Thoracic aorta (tissue), 2 donors: ENCODE measurements around the gene ST6GALNAC2. TPM values are rescaled to one million over a fixed set of nuclear protein-coding genes. Genes with fewer than 3 reads are reported as not detected.

Experiments used
- ATAC-seq: fragments of 150-250 bp; one replicate; pipeline ENCODE4 v1.8.0; 2017; ENCODE audit warnings: low read depth; ENCODE audit not compliant: insufficient number of reproducible peaks, low FRiP score
- DNase-seq: peaks from one replicate; pipeline ENCODE4 v3.0.0-alpha.2; 2020; ENCODE audit warnings: low spot score
- H3K27ac ChIP-seq, 2 donors: fragments of 200-600 bp; sonication (generic); 1 replicate in 1 of 2; 2 replicates in 1 of 2; pipeline ENCODE4 v1.5.1; 2016; ENCODE audit warnings: mild to moderate bottlenecking in 2 of 2, moderate library complexity in 2 of 2
- H3K27me3 ChIP-seq: fragments of 200-600 bp; sonication (generic); replicated peaks from 2 replicates; pipeline ENCODE4 v1.6.0; 2016; ENCODE audit warnings: mild to moderate bottlenecking; ENCODE audit not compliant: insufficient read depth
- H3K36me3 ChIP-seq: fragments of 200-600 bp; sonication (generic); one replicate; pipeline ENCODE4 v1.5.1; 2016
- H3K4me1 ChIP-seq, 2 donors: fragments of 200-600 bp; sonication (generic); 1 replicate in 1 of 2; 2 replicates in 1 of 2; pipeline versions ENCODE4 v1.5.1 to v1.6.0; 2016; ENCODE audit warnings: low read depth in 2 of 2, mild to moderate bottlenecking in 1 of 2; ENCODE audit not compliant: control insufficient read depth in 1 of 2
- H3K4me3 ChIP-seq: fragments of 200-600 bp; sonication (generic); 2 replicates; pipeline ENCODE4 v1.5.1; 2016; ENCODE audit warnings: mild to moderate bottlenecking
- H3K9me3 ChIP-seq: fragments of 200-600 bp; sonication (generic); 2 replicates; pipeline ENCODE4 v1.5.1; 2016
- total RNA-seq, 2 donors: library from RNA; depleted of rRNA; stranded (reverse); fragments of >200 nt; gene quantifications; one replicate each; pipeline versions ENCODE4 v1.1.0 to v1.2.3, GENCODE V29; 2016
- TF ChIP-seq, protein P1 (sequence below): fragments of 200-600 bp; sonication (generic); IDR thresholded peaks from one replicate; pipeline ENCODE4 v1.5.1; 2019; ENCODE audit warnings: antibody characterized with exemption

Gene ST6GALNAC2
- total RNA-seq, 2 donors from 2014 or later, result 1.8 TPM; not detected in 1

DNA sequence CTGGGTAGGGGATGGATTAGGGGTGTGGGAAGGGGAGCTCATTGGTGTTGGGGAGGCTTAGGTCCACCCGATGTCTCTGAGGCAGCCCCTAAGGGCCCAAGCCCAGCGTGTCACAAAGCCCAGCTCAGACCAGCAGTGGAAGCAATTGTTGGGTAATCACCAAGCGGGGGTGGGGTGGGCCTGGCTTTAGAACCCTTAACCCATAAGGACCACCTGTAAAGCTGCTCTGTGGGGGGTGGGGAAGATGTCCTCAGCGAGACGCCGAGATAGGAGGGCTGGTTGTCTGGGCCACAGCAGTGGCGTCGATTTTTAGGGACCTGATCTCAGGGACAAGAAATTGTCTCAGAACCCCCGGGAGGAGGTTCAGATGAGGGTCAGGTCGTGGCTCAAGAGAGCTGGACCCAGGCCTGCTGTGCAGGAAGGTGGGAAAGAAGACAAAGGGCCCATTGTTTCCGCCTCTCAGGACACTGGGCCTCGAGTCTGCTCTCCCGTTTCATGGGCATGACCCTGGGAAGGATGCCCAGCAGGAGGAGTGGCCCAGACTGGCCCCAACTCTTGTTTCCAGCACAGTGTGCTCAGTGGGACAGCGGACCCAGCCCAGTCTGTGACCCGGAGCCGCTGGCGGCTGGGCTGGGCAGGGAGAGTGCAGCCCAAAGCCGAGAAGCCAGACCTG lies 15.9 kb downstream of the ST6GALNAC2 start:
- no peak for ATAC-seq
- TF ChIP-seq, protein P1, sequence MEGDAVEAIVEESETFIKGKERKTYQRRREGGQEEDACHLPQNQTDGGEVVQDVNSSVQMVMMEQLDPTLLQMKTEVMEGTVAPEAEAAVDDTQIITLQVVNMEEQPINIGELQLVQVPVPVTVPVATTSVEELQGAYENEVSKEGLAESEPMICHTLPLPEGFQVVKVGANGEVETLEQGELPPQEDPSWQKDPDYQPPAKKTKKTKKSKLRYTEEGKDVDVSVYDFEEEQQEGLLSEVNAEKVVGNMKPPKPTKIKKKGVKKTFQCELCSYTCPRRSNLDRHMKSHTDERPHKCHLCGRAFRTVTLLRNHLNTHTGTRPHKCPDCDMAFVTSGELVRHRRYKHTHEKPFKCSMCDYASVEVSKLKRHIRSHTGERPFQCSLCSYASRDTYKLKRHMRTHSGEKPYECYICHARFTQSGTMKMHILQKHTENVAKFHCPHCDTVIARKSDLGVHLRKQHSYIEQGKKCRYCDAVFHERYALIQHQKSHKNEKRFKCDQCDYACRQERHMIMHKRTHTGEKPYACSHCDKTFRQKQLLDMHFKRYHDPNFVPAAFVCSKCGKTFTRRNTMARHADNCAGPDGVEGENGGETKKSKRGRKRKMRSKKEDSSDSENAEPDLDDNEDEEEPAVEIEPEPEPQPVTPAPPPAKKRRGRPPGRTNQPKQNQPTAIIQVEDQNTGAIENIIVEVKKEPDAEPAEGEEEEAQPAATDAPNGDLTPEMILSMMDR, result no peak
- H3K27me3 ChIP-seq, result no peaks in the 10 kb centered on the region
- DNase-seq, result no peak
- no peak overlapping the region for H3K27ac ChIP-seq
- no peak overlapping the region for H3K4me3 ChIP-seq
- no peaks in the 10 kb centered on the region for H3K9me3 ChIP-seq
- peaks cover under 1% of the 10 kb centered on the region for H3K36me3 ChIP-seq
- no peaks in the 10 kb centered on the region for H3K4me1 ChIP-seq

DNA sequence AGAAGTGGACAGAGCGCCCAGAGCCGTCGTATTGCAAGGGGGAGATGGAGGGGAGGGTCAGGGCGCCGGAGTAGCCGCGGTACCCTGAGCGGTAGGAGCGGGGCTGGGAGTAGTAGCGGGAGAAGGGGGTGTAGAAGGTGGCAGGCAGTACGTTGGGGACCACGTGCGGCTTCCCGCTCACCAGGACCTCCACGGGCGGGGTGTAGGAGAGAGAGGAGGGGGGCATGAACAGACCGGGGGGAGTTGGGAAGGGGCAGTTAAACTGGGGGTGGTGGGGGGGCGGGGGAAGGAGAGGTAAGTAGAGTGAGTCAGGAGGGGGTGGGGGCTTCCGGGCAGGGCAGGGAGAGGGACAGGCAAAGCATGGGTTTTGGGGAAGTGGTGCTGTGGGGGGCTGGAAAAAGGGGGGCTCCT lies 16.8 kb downstream of the ST6GALNAC2 start:
- no peak overlapping the region for H3K4me3 ChIP-seq
- no peaks in the 10 kb centered on the region for H3K9me3 ChIP-seq
- no peaks in the 10 kb centered on the region for H3K27me3 ChIP-seq
- H3K36me3 ChIP-seq, result peaks cover 4% of the 10 kb centered on the region
- ATAC-seq (no peak), DNase-seq (no peak)
- H3K27ac ChIP-seq, result no peak overlapping the region
- no peaks in the 10 kb centered on the region for H3K4me1 ChIP-seq
- TF ChIP-seq, protein P1, result no peak

DNA sequence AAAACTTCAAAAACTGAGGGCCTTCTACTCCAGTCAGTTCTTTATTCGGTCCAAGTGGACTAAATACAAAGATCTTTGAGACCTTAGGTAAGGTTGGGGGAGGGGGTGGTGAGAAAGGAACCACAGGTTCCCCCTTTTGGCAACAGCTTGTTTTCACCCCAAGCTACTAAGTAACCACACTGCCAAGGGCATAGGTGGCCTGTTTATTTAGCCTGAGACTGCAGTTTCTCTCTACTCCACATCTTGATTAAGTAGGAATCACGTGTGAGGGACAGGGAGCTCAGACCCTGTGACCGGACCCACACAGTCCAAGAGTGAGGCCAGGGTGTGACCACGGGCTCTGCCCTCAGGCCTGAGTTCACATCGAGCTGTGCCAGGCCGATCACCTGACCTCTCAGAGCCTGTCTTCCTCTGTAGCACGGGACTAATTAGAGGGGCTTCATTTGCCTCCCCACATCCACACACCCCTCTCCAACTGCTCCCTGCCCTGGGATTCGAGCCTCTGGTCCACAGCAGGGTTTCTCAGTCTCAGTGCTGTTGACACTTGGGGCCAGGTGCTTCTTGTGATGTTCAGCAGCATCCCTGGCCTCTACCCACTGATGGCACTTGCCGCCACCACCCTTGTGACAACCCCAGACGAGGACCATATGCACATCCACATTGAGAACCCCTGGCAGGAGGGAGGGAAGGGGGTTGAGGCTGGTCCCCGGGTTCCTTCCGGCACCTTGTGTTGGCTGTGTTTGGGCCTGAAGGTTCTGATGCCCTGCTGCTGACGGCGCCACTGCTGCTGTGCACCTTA lies 17.8 kb downstream of the ST6GALNAC2 start:
- Histone ChIP-seq H3K4me3 (no peak overlapping the region), H3K9me3 (no peaks in the 10 kb centered on the region), H3K36me3 (peaks cover 4% of the 10 kb centered on the region), H3K27me3 (no peaks in the 10 kb centered on the region), H3K27ac (no peak overlapping the region), H3K4me1 (no peaks in the 10 kb centered on the region)
- ATAC-seq, result no peak
- TF ChIP-seq, protein P1, result no peak
- DNase-seq, result no peak

DNA sequence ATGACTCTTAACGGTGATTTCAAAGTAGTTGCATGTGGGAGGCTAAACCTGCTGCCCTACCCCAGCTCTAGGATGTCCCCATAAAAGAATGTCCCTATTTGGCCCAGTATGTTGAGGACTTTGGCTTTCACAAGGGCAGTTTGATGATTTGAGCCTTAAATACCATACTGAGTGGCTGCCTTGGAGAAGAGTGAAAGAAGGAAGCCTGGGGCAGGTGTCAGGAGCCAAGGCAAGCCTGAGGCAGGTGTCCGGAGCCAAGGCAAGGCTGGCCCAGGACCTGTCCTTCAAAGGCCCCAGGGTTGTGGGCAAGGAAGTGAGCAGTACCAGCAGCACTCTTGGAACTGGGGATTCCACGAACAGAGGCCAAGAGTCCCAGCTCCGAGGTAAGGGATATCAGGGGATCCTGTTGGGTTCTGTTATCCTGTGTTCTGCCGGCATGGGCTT lies 18.6 kb downstream of the ST6GALNAC2 start:
- no peak for ATAC-seq
- Histone ChIP-seq H3K27ac (no peak overlapping the region), H3K27me3 (no peaks in the 10 kb centered on the region), H3K36me3 (peaks cover 4% of the 10 kb centered on the region), H3K4me3 (no peak overlapping the region), H3K9me3 (no peaks in the 10 kb centered on the region), H3K4me1 (no peaks in the 10 kb centered on the region)
- TF ChIP-seq, protein P1, result no peak
- no peak for DNase-seq

DNA sequence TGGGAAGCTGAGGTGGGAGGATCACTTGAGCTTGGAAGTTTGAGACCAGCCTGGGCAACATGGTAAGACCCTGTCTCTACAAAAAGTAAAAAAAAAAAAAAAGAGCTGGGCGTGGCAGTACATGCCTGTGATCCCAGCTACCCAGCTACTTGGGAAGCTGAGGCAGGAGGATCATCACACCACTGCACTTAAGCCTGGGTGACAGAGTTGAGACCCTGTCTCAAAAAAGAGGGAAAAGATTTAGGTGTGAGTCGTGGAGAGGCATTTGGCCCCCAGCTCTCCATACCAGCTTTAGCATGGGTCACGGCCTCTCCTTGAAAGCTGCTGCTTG lies 19.1 kb downstream of the ST6GALNAC2 start:
- Histone ChIP-seq H3K27me3 (no peaks in the 10 kb centered on the region), H3K9me3 (no peaks in the 10 kb centered on the region), H3K36me3 (peaks cover 4% of the 10 kb centered on the region), H3K4me3 (no peak overlapping the region), H3K27ac (no peak overlapping the region), H3K4me1 (no peaks in the 10 kb centered on the region)
- ATAC-seq (no peak), DNase-seq (no peak)
- TF ChIP-seq, protein P1, result no peak
